Muscle layer of duodenum (tissue), 2 donors: ENCODE measurements around the gene MECR.
"Not testable (repeated sequence)": the region's sequence is repeated elsewhere in the genome, so short reads cannot be mapped to it uniquely, and the experiment has no call there.

ENCODE experiments used
- H3K27ac ChIP-seq: one replicate; pipeline ENCODE4 v1.7.0; 2013; ENCODE audit warnings: mild to moderate bottlenecking, low read length
- H3K27me3 ChIP-seq: one replicate; pipeline ENCODE4 v1.7.0; 2013; ENCODE audit warnings: low read depth, mild to moderate bottlenecking, control low read depth, low read length
- H3K36me3 ChIP-seq, 2 donors: one replicate each; pipeline ENCODE4 v1.7.0; 2013; ENCODE audit warnings: low read length in 2 of 2, control low read depth in 1 of 2, mild to moderate bottlenecking in 1 of 2; ENCODE audit not compliant: insufficient read depth in 2 of 2, control insufficient read depth in 1 of 2
- H3K4me1 ChIP-seq, 2 donors: one replicate each; pipeline ENCODE4 v1.7.0; 2013; ENCODE audit warnings: low read length in 2 of 2, mild to moderate bottlenecking in 2 of 2, control low read depth in 1 of 2, moderate library complexity in 1 of 2; ENCODE audit not compliant: insufficient read depth in 2 of 2, control insufficient read depth in 1 of 2
- H3K4me3 ChIP-seq, 2 donors: one replicate each; pipeline ENCODE4 v1.7.0; 2013; ENCODE audit warnings: low read length in 2 of 2, low read depth in 1 of 2, mild to moderate bottlenecking in 1 of 2
- H3K9me3 ChIP-seq, 2 donors: one replicate each; pipeline ENCODE4 v1.7.0; 2013; ENCODE audit warnings: low read length in 2 of 2, control low read depth in 1 of 2, mild to moderate bottlenecking in 1 of 2; ENCODE audit not compliant: control insufficient read depth in 1 of 2
- donor health status: healthy.

MECR gene

DNA sequence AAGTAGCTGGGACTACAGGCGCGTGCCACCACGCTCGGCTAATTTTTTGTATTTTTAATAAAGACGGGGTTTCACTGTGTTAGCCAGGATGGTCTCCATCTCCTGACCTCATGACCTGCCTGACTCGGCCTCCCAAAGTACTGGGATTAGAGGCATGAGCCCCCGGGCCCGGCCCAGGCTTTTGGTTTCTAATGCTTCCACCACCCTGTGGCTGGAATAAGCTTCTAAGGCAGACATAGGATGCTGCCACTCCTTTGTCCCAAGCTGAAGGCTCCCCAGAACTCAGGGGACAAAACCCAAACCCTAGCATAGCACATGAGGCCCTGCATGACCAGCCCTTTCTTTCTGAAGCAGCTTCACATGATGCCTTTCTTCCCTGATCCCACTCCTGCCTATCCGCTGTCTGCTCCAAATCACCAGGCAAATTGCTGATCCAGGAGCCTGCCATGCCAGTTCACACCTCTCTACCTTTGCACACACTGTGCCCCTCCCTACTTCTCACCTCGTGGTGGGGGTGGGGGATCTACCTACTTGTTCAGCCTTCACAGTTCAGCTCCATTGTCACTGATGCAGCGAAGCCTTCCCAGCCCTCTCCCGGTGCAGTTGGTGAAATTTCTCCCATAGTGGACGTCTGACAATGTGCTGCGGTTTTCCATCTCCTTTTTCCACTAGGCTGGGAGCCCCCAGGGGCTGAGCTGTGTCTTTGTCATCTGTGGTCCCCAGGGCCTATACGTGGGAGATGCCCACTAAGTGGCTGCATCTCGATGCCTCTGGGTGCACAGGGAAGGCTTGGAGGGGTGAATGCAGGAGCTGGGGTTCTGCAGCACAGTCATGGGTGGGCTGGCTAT lies 12.5 kb upstream of the MECR start:
- Histone ChIP-seq H3K27ac (no peak overlapping the region), H3K4me1 (peaks cover 0 to 4% of the 10 kb centered on the region in 2 donors), H3K4me3 (no peak overlapping the region)

DNA sequence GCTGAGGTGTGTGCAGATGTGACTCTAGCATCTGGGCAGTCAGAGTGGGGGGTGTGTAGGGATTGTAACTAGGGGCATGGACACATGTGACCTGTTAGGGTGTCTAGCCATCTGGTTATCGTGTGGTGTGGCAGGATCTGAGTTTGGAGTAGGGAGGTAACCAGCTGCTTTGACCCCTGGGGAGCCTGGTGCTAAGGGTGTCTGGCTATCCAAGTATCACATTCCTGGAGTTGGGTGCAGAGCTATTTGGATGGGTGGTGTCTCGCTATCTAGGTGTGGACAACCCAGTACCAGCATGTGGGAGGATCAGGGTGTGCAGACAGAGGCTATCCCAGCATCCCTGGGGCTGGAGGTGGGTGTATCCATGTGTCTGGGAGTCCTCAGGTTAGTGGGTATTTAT lies 10.3 kb upstream of the MECR start:
- H3K4me3 ChIP-seq: no peak overlapping the region
- no peaks in the 10 kb centered on the region for H3K9me3 ChIP-seq
- H3K27ac ChIP-seq: no peak overlapping the region
- H3K27me3 ChIP-seq: peaks cover 11% of the 10 kb centered on the region
- peaks cover 5 to 19% of the 10 kb centered on the region in 2 donors for H3K4me1 ChIP-seq
- H3K36me3 ChIP-seq: no peaks in the 10 kb centered on the region

More for the DNA sequence above, 12.5 kb upstream of the MECR start:
- peaks cover 4% of the 10 kb centered on the region for H3K27me3 ChIP-seq
- no peaks in the 10 kb centered on the region for H3K9me3 ChIP-seq
- H3K36me3 ChIP-seq: no peaks in the 10 kb centered on the region

DNA sequence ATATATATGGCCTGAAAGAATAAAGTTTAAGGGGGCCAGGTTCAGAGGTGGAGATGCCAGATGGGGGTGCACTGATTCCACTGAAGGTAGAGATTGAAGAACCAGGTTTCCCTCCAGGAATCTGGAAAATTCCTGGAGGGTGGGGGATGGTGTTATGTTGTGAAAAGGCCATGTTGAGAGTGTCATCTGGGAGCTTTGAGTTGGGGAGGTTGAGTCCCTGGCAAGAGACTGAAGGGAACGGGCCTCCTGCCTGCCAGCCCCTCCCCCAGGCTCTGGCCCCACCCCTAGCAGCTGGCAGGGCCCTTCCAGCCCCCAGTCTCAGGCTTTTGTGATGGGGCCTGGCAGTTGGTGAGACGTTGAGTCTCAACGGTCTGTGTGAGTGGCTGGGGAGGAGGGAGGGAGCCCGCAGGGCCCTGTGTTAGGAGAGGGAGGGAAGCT lies 9.7 kb upstream of the MECR start:
- Histone ChIP-seq H3K4me3 (no peak overlapping the region), H3K27me3 (peaks cover 11% of the 10 kb centered on the region), H3K36me3 (no peaks in the 10 kb centered on the region), H3K4me1 (peaks cover 5 to 21% of the 10 kb centered on the region in 2 donors), H3K27ac (no peak overlapping the region), H3K9me3 (no peaks in the 10 kb centered on the region)

DNA sequence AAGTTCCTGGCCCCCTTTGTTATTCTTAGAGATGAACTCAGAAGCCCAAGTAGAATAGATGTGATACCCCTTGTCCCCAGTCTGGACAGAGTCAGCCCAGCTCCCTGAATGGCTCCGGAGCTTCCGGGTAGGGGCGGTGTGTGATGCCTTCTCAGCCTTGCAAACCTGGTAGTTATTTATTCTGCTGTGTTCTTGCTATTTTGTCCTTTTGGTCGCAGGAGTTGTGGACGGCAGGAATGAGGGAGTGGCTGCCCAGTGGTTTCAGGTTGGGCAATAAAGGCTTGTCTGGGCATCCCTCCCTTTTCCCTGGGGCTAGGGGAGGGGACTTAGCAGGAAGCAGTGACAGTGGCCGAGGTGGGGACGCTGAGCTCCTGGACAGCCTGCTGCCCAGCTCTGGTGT lies 8.4 kb upstream of the MECR start:
- no peak overlapping the region for H3K4me3 ChIP-seq
- H3K9me3 ChIP-seq: no peaks in the 10 kb centered on the region
- H3K4me1 ChIP-seq: peaks cover 5 to 21% of the 10 kb centered on the region in 2 donors
- no peaks in the 10 kb centered on the region for H3K36me3 ChIP-seq
- no peak overlapping the region for H3K27ac ChIP-seq
- H3K27me3 ChIP-seq: peaks cover 17% of the 10 kb centered on the region

DNA sequence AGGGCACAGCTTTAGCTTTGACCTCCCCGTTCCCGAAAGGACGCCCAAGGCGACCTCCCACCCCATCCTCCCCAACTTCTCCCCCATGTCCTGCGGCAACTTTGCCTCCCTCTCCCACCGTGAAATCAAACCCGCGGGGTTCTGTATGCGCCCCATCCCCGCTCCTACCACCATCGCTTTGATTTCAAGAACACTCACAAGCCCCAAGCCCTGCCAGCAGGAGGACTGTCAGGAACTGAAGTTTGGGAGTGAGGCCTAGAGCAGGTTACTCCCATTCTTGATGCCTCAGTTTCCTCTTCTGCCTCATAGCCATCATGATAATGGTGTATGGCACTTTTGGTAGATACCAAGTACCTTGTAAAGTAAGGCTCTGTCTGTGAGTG lies 7.9 kb upstream of the MECR start:
- no peak overlapping the region for H3K27ac ChIP-seq
- H3K4me1 ChIP-seq: peaks cover 5 to 21% of the 10 kb centered on the region in 2 donors
- peaks cover 17% of the 10 kb centered on the region for H3K27me3 ChIP-seq
- no peaks in the 10 kb centered on the region for H3K9me3 ChIP-seq
- no peaks in the 10 kb centered on the region for H3K36me3 ChIP-seq
- no peak overlapping the region for H3K4me3 ChIP-seq

DNA sequence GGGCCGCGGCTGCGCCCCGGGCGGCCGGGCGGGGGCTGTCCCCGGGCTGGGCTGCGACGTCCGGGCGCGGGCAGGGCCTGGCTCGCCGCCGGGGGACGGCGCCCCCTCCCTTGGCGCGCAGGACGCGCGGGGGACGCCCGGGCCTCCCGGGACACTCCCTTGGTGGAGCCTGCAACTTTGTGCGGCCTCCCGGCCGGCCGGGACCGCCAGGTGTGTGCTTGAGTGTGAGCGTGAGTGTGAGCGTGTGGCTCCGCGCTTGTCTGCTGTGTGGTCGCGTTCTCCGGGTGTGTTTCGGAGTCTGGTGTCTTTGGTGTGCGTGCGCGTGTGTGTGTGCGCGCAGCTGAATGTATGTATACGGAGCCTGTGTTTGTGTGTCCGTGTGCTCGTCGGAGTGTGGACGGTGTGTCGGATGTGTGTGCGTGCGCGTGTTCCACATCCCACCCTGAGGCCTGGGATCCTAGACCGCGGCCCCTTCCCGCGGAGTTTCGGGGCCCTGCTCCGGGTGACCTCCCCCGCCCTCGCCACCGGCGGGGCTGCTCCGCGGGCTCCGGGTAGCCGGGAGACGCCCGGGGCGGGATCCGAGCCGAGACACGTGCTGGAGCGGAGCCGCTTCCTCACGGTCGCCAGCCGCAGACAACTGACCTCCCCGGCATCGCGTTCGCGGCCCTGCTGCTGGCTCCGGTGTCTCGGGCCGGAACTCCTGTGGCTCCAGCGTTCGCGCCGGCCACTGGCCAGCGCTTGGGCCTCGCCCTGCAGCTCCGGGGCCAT lies 7.3 kb upstream of the MECR start:
- Histone ChIP-seq H3K4me1 (peaks cover 5 to 21% of the 10 kb centered on the region in 2 donors), H3K36me3 (no peaks in the 10 kb centered on the region), H3K9me3 (no peaks in the 10 kb centered on the region), H3K27ac (no peak overlapping the region), H3K4me3 (peak overlapping the region; percentile 46 to 58), H3K27me3 (peaks cover 17% of the 10 kb centered on the region)

DNA sequence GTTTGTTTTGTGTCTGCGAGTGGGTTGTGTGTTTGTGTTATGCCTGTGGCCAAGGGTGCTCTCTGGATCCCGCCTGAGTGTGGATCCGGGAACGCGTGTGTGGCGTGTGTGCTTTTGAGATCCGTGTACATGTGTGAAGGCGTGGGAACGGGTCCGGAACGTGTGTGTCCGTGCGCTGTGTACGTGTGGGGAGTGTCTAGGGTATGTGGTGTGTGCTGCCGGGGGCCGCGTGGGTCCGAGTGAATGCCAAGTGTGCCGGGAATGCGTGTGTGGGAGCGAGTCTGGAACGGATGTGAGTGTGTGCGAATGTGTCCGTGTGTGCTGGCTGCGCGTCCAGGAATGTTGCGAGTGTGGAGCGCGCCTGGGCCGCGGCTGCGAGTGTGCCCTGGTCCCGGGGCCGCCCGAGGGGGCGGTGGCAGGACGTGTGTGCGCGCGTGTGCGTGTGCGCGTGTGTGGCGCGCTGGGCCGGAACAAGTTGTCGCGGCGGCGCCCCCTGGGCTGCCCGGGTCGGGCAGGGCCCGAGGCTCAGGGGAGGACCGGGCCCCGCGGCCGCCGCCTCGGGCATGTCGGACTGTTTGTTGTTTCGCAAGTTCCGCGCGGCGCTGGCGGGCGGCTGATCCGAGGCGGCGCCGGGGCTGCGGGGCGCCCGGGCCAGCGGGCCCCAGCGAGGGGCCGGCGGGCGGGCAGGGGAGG lies 6.5 kb upstream of the MECR start:
- H3K9me3 ChIP-seq: no peaks in the 10 kb centered on the region
- H3K27ac ChIP-seq: no peak overlapping the region
- H3K27me3 ChIP-seq: peaks cover 17% of the 10 kb centered on the region
- H3K36me3 ChIP-seq: no peaks in the 10 kb centered on the region
- peaks cover 5 to 21% of the 10 kb centered on the region in 2 donors for H3K4me1 ChIP-seq
- H3K4me3 ChIP-seq: peak overlapping the region; percentile 77 to 79

DNA sequence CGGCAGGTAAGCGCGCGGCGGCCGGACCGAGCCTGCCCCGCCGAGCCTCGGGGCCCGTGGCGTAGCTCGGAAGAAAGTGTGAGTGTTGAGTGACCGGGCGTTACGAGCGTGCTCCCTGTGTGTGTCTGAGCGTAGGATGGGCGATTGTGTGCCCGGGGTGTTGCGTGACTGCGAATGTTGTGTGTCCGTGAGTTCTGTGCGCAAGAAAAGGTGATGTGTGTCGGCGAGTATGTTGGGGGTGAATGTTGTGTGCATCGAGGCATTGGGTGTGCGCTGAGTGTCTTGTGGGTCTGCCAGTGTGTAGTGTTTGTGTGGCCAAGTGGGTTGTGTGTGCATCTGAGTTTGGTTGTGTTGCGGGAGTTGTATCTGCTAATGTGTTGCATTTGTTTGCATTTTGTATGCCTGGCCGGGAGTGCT lies 6.0 kb upstream of the MECR start:
- Histone ChIP-seq H3K27me3 (peaks cover 17% of the 10 kb centered on the region), H3K4me3 (peak overlapping the region; percentile 77 to 79), H3K9me3 (no peaks in the 10 kb centered on the region), H3K4me1 (peaks cover 5 to 21% of the 10 kb centered on the region in 2 donors), H3K36me3 (no peaks in the 10 kb centered on the region), H3K27ac (no peak overlapping the region)

DNA sequence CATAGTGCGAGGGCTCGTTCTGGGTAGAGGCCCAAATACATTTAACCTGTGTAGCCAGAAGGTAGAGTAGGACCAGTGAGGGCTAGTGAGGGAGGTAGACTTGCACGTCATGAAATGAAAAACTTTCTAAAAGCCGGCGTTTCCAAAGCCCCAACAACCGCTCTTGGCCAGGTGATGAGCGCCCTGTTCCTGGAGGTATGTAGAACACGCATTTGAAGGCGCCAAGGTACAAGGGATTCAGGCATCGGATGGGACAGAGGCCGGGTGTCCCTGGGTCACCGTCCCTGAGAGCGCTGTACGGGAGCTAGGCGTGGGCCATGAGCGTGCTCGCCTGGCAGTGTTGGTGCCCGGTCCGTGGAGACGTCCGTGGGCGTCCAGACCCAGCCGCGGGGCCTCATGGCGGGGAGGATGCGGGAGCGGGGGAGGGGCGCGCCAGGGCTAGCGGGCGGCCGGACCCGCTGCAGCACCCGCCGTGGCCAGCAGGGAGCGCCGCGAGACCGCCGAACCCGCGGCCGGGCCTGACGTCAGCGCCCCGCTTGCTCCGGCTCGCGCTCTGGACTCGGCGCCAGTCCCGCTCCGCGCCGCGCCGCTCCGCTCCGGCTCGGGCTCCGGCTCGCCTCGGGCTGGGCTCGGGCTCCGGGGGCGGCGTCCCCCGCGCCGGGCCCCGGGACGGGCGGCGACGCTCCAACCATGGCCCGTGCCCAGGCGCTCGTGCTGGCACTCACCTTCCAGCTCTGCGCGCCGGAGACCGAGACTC lies 5.4 kb upstream of the MECR start, which contains the start of gene PTPRU:
TSS of gene PTPRU (plus strand) at position 568 of the 757 bp plus-strand sequence. CDS start at position 691, 123 bp downstream.
- Histone ChIP-seq H3K36me3 (no peaks in the 10 kb centered on the region), H3K4me1 (peaks cover 5 to 21% of the 10 kb centered on the region in 2 donors), H3K27ac (no peak within 1 kb of the TSS), H3K4me3 (peak within 1 kb of the TSS; percentile 77 to 79), H3K27me3 (peaks cover 17% of the 10 kb centered on the region), H3K9me3 (no peaks in the 10 kb centered on the region)

DNA sequence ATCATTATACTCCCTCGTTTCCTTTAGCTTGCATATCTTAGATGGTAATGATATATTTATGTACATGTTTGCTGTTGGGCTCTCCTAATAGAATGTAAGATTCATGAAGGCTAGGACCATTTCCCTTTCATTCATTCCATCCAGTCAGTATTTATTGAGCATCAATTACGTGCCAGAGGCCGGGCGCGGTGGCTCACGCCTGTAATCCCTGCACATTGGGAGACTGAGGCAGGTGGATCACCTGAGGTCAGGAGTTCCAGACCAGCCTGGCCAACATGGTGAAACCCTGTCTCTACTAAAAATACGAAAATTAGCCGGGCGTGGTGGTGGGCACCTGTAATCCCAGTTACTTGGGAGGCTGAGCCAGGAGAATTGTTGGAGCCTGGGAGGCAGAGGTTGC lies 4.1 kb upstream of the MECR start:
- not testable (repeated sequence) for H3K9me3 ChIP-seq, H3K36me3 ChIP-seq, H3K27ac ChIP-seq, H3K4me3 ChIP-seq
- Histone ChIP-seq H3K4me1 (peaks cover 5 to 28% of the 10 kb centered on the region in 2 donors), H3K27me3 (peaks cover 17% of the 10 kb centered on the region)
